ENCODE data around the gene CST8. TPM values are rescaled to one million over a fixed set of nuclear protein-coding genes. Genes with fewer than 3 reads are reported as not detected.

The CST8 gene
- total RNA-seq, 2 experiments from 2014 or later: not detected

- Mint-ChIP-seq H3K9me3 (no peaks in the 10 kb centered on the region), H3K36me3 (ENCODE audit: low read depth) (no peaks in the 10 kb centered on the region), H3K27ac (no peak overlapping the region), H3K4me3 (no peak overlapping the region), H3K27me3 (peaks cover 30% of the 10 kb centered on the region), H3K4me1 (ENCODE audit: low read depth) (no peaks in the 10 kb centered on the region)
- no peak overlapping the region for H3K4me3 ChIP-seq (ENCODE audit: low read length)
- no peaks in the 10 kb centered on the region for H3K36me3 ChIP-seq (ENCODE audit: insufficient read depth, low read length)
- peaks cover 0 to 6% of the 10 kb centered on the region in 2 experiments for H3K27me3 ChIP-seq (ENCODE audit: control insufficient read depth in 1 of 2, insufficient read depth in 2 of 2, low read length in 2 of 2)
- intact Hi-C loops (cut with DNase I, micrococcal nuclease): no loop called here
- ATAC-seq (ENCODE audit: poor library complexity): no peak
- ChIA-PET CTCF (no interaction called here), POLR2A (no interaction called here)
- TF ChIP-seq CTCF (IDR thresholded peaks at IDR 0.05): no peak
- H3K9me3 ChIP-seq (ENCODE audit: control insufficient read depth in 1 of 2, insufficient read depth in 1 of 2, low read length in 2 of 2): peaks cover 0 to 5% of the 10 kb centered on the region in 2 experiments
- H3K27ac ChIP-seq (ENCODE audit: low read depth in 1 of 2, low read length in 2 of 2): no peak overlapping the region
- peak in 3 of 14 experiments; percentile 5 to 25 (median 15) for DNase-seq
- no peaks in the 10 kb centered on the region for H3K4me1 ChIP-seq (ENCODE audit: insufficient read depth, low read length)
Observed at GRCh38 chr20:23541330-23541729, 50.4 kb downstream of the CST8 start.

GRCh38 chr20:23541776-23542175, 50.9 kb downstream of the CST8 start:
- no peaks in the 10 kb centered on the region for H3K9me3 Mint-ChIP-seq
- Histone ChIP-seq H3K27me3 (ENCODE audit: control insufficient read depth in 1 of 2, insufficient read depth in 2 of 2, low read length in 2 of 2) (peaks cover 0 to 6% of the 10 kb centered on the region in 2 experiments), H3K4me3 (ENCODE audit: low read length) (no peak overlapping the region), H3K27ac (ENCODE audit: low read depth in 1 of 2, low read length in 2 of 2) (no peak overlapping the region), H3K36me3 (ENCODE audit: insufficient read depth, low read length) (no peaks in the 10 kb centered on the region), H3K9me3 (ENCODE audit: control insufficient read depth in 1 of 2, insufficient read depth in 1 of 2, low read length in 2 of 2) (peaks cover 0 to 5% of the 10 kb centered on the region in 2 experiments), H3K4me1 (ENCODE audit: insufficient read depth, low read length) (no peaks in the 10 kb centered on the region)
- TF ChIP-seq CTCF (IDR thresholded peaks at IDR 0.05): no peak
- intact Hi-C loops (cut with DNase I, micrococcal nuclease): no loop called here
- H3K27ac Mint-ChIP-seq: no peak overlapping the region
- H3K4me3 Mint-ChIP-seq: no peak overlapping the region
- ATAC-seq (ENCODE audit: poor library complexity) (no peak), DNase-seq (no peak)
- POLR2A ChIA-PET: no interaction called here
- CTCF ChIA-PET: no interaction called here
- no peaks in the 10 kb centered on the region for H3K4me1 Mint-ChIP-seq (ENCODE audit: low read depth)
- no peaks in the 10 kb centered on the region for H3K36me3 Mint-ChIP-seq (ENCODE audit: low read depth)
- peaks cover 30% of the 10 kb centered on the region for H3K27me3 Mint-ChIP-seq

GRCh38 chr20:23542801-23543200, 51.9 kb downstream of the CST8 start:
- intact Hi-C loops (cut with DNase I, micrococcal nuclease): no loop called here
- H3K36me3 Mint-ChIP-seq (ENCODE audit: low read depth): no peaks in the 10 kb centered on the region
- DNase-seq: no peak
- H3K4me1 ChIP-seq (ENCODE audit: insufficient read depth, low read length): no peaks in the 10 kb centered on the region
- TF ChIP-seq CTCF (IDR thresholded peaks at IDR 0.05): no peak
- H3K27me3 ChIP-seq (ENCODE audit: control insufficient read depth in 1 of 2, insufficient read depth in 2 of 2, low read length in 2 of 2): peaks cover 0 to 6% of the 10 kb centered on the region in 2 experiments
- H3K9me3 Mint-ChIP-seq: no peaks in the 10 kb centered on the region
- H3K4me3 Mint-ChIP-seq: no peak overlapping the region
- H3K4me1 Mint-ChIP-seq (ENCODE audit: low read depth): no peaks in the 10 kb centered on the region
- peaks cover 26% of the 10 kb centered on the region for H3K27me3 Mint-ChIP-seq
- no peaks in the 10 kb centered on the region for H3K36me3 ChIP-seq (ENCODE audit: insufficient read depth, low read length)
- ATAC-seq (ENCODE audit: poor library complexity): no peak
- peaks cover 0 to 5% of the 10 kb centered on the region in 2 experiments for H3K9me3 ChIP-seq (ENCODE audit: control insufficient read depth in 1 of 2, insufficient read depth in 1 of 2, low read length in 2 of 2)
- CTCF ChIA-PET: no interaction called here
- POLR2A ChIA-PET: no interaction called here
- H3K27ac ChIP-seq (ENCODE audit: low read depth in 1 of 2, low read length in 2 of 2): no peak overlapping the region
- H3K4me3 ChIP-seq (ENCODE audit: low read length): no peak overlapping the region
- no peak overlapping the region for H3K27ac Mint-ChIP-seq
